NCI-H1694 (cell line): Measurements from ENCODE around the gene APOL2.
A peak's percentile ranks its signal among the peaks of the same experiment; 100 is the strongest.
"Not testable (repeated sequence)": the region's sequence is repeated elsewhere in the genome, so short reads cannot be mapped to it uniquely, and the experiment has no call there.

ENCODE experiments used
- DNase-seq: peaks from one replicate; lab custom pipeline; 2025; lab: John Stamatoyannopoulos, UW

Gene APOL2

GRCh38 chr22:36262307-36262706 is 23.0 kb upstream of the APOL2 start:
- DNase-seq: not testable (repeated sequence)

DNA sequence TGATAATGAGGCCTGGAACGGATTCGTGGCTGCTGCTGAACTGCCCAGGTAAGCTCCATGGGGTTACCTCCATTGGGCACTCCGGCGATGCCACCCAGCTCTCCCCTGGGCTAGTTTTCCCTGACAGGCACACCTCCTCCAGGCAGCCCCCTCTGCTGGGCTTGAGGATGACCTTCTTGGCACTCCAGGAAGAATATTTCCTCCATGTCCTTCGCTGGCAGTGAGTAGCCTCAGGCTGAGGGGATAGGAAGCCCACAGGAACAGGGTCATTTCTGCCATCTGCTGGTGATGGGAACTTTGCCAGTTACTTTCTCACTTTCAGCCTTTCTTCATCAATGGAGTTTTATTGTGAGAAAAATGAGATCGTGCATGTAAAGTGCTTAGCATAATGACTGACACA is 22.3 kb upstream of the APOL2 start:
- DNase-seq: not testable (repeated sequence)

GRCh38 chr22:36259615-36260300 is 20.4 kb upstream of the APOL2 start:
- no peak for DNase-seq

GRCh38 chr22:36258701-36259614 is 19.6 kb upstream of the APOL2 start:
- DNase-seq: no peak

- DNase-seq: no peak
Measured at GRCh38 chr22:36257948-36258670, 18.8 kb upstream of the APOL2 start.

GRCh38 chr22:36257308-36257707 is 18.0 kb upstream of the APOL2 start:
- DNase-seq: no peak

DNA sequence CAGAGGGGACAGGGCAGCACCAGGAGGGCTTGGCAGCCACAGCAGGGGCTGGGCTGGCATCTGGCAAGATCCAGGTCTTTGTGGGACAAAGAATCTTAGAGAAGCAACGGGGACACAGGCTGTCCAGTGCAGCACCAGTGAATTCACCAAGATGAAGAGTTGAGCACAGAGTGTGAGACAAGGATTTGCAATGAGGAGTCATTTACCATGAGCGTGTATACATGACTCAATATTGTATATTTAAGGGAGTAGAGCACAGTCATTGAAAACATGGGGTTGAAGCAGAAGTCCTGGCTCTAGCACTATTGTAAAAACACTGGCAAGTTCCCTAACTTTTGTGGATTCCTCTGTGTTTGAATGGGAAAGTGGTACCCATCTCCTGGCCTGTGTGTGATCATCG is 17.2 kb upstream of the APOL2 start:
- no peak for DNase-seq

GRCh38 chr22:36255572-36255971 is 16.2 kb upstream of the APOL2 start:
- DNase-seq: not testable (repeated sequence)

DNA sequence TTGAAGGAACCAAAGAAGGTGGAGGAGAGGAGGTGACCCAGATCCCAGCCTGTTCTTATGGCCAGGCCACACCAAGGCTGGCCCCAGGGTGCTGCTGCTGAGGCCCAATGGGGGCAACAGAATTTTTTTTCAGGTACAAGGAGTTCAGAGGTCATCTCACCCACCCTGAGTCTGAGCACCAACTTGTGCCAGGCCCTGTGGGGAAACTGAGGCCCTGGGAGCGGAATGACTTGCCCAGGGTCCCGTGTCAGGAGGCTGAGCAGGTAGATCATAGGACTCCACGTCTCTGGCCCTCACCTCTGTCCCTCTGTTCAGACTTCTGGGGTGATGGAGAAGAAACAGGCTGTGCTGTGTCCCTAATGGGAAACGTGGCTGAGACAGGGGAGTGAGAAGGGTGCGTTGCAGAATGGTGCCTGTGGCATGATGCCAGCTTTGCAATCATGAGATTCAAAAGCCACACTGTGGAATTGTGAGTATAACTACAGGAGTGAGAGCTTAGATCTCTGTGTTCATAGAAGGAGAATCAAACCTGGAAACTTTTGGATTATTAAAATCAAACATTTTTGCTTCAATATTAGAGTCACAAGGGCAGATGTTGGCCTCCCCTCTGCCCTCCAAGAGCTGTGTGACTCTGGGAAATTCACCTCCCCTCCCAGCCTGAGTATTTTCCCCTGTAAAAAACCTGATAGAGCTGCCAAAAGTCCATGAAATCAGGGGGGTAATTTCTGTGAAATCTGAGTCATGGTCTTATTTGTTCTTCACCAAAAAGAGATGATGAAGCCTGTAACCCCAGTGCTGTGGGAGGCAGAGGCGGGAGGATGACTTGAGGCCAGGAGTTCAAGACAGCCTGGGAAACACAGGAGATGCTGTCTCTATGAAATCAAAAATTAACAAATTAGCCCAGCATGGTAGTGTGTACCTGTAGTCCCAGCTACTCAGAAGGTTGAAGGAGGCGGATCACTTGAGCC is 14.5 kb upstream of the APOL2 start:
- peak; percentile 6 for DNase-seq

DNA sequence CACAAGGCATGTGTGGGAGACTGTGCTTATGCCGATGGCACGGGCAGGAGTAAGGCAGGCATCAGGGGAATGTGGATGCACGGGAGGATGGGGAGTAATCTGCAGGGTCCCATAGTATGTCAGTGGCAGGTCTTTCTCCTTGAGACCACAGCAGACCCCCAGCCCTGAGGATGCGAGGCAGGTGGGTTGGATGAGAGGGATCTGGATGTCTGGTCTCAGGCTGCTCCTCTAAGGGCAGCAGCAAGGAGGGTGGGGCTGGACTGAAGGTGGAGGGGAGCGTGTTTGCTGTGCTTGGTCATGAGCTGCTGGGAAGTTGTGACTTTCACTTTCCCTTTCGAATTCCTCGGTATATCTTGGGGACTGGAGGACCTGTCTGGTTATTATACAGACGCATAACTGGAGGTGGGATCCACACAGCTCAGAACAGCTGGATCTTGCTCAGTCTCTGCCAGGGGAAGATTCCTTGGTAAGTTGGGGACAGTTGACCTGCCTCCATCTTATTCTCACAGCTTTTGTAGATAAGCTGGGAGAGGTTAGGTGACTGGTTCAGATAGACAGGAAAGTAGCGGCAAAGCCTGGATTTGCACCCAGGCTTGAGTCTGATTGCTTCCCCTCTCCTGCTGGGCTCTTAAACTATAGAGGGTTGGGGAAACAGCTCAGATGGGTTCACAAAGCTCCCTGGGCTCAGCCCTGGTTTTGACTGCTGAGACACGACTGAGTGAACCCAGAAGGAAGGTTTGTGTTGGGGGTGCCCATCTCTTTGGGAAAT is 13.6 kb upstream of the APOL2 start, which contains the start of gene APOL1:
Gene APOL1, plus strand, starts transcription at position 380 of the 769 bp plus-strand sequence. CDS start 1,823 bp downstream, outside the sequence.
- DNase-seq: no peak

GRCh38 chr22:36251979-36252608 is 12.8 kb upstream of the APOL2 start:
- not testable (repeated sequence) for DNase-seq

GRCh38 chr22:36250292-36250960 is 11.1 kb upstream of the APOL2 start:
- DNase-seq: not testable (repeated sequence)

- no peak for DNase-seq
Measured at GRCh38 chr22:36249160-36249559, 9.8 kb upstream of the APOL2 start.

GRCh38 chr22:36247955-36248354 is 8.6 kb upstream of the APOL2 start:
- DNase-seq: no peak

DNA sequence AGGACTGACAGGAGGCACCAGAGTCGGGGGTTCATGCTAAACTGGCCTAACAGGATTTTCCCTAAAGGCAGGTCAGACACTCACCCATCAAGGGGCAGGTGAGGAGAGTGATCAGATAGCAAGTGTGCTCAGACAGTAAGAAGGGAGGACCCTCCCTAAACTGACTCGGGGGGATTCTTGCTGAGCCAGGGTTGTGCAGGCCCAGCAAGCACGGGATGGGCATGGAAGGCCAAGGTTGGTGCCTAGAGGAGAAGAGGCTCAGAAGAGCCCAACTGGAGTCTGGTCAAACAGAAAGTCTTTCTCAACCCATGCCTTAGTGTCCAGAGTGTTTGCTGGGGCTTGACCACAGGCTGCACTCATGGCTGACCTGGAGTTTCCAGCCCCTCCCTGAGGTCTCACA is 7.4 kb upstream of the APOL2 start:
- no peak for DNase-seq

DNA sequence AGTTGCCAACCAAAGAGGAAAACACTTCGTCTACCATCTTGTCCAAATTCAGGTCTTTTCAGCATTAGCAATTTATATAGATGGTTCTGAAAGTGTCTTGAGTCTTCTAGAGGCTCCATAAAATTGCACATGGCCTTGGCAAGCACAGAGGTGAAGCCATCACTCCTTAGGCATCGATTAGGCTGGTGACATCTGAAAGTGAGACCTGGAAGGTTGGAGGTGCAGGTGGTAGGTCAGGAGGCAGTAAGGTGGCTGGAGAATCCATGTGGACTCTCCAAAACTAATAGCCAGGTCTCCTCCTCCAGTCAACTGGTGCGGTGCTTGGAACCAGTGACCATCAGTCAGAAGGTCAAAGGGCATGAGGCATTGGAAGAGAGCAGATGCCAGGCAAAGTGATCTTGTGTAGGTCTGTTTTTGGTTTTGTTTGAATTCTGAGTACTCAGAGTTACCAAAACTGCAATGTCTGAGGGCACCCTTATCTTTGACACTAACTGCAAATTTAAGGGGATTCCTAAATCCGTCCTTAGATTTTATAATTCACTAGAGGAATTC is 6.6 kb upstream of the APOL2 start:
- no peak for DNase-seq

DNA sequence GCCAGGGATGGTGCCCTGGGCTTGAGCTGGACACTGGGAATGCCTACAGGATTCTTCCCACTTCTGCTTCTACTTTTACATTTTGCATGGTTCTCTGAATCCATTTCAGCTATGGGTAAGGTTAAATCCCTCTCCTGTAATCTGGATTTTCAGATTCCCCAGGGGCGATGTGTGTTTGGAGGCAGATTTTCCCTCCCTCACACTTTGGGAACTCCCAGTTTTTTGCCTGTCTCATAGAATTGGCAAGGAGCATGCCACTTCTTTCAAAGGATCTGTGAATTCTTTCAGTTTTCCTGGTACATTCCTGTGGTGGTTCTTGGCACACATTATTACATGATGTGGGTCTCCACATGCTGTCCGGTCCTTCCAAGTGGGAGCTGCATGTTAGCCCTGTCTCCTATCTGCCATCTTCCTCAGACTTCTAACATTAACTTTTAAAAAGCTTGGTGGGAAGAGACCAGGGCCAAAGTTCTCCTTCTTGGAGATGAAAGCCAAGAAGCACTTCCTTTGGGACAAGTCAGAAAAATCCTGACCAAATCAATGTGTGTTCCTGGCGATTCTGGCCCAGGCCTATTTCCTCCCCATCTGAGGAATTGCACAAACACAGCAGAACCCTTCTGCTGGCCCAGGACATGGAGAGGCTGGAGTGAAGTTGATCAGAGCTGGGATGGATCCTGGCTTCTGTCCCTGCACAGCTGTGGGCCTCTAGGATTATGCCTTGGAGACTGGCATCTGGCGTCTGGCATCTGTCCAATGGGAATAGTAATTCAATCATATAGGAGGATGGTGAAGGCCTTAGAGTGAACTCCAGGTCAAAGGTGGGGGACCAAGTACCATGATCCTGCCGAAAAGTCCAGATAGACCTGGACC is 5.4 kb upstream of the APOL2 start:
- DNase-seq: peak; percentile 54

DNA sequence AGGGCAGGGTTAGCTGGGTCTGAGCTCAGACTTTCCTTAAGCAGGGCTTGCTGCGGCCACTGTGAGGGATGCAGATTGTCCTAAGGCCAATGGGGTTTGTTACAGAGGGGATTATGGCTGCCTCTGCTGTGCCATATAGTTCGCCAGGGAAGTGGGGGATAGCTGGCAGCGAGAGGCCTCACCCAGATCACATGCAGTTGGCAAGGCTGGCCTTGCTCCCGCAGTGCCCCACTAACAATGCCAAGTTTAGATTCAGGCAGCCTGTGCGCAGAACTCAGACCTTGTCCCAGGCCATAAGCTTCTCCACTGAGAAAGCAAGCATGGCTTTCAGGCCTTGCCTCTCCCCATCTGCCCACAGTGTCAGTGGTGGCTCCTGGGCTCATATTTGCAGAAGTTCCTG is 4.7 kb upstream of the APOL2 start:
- DNase-seq: no peak
